ENCODE results near the gene ETHE1.
"Not testable (repeated sequence)": the region's sequence is repeated elsewhere in the genome, so short reads cannot be mapped to it uniquely, and the experiment has no call there.

The ETHE1 gene

DNA sequence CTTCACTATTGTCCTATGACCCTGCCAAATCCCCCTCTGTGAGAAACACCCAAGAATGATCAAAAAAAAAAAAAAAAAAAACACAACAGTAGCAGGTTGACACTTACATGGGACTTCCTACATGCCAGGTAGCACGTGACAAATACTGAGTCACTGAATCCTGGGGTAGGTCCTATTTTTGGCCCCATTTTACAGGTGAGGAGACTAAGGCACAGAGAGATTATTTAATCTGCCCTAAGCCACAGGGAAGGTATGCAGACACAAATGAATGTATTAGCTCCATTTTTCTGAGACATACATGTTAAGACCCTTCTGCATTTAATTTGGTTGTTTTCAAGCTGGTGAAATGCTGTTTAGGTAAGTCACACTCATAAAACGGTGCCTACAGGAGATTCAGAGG lies 21.7 kb upstream of the ETHE1 start:
- Histone ChIP-seq H3K36me3 (ENCODE audit: control insufficient read depth in 1 of 2, insufficient read depth in 2 of 2, low read depth in 1 of 2, low read length in 2 of 2) (peaks cover 56 to 72% of the 10 kb centered on the region in 2 experiments), H3K79me1 (replicated peaks; ENCODE audit: low read length, poor library complexity, severe bottlenecking) (peaks cover 18% of the 10 kb centered on the region), H3K27me3 (ENCODE audit: control insufficient read depth in 1 of 2, insufficient read depth in 1 of 2, low read length in 2 of 2) (no peaks in the 10 kb centered on the region), H3K4me2 (ENCODE audit: low read length, poor library complexity, severe bottlenecking) (no peak overlapping the region), H3K4me1 (ENCODE audit: control insufficient read depth, insufficient read depth, low read depth, low read length) (no peaks in the 10 kb centered on the region), H3K14ac (ENCODE audit: low read length in 2 of 2) (no peak overlapping the region), H2BK5ac (ENCODE audit: low read depth, low read length, poor library complexity, severe bottlenecking) (no peak overlapping the region), H2AFZ (ENCODE audit: low read depth, low read length) (no peak overlapping the region), H3K23ac (ENCODE audit: low read length in 2 of 2) (no peak overlapping the region), H3K18ac (ENCODE audit: low read depth in 1 of 2, low read length in 2 of 2) (no peak overlapping the region), H2AK5ac (ENCODE audit: low read length, severe bottlenecking) (no peak overlapping the region), H3K9ac (ENCODE audit: low read length) (no peak overlapping the region), H3K4me3 (ENCODE audit: insufficient read depth in 1 of 2, low read depth in 1 of 2, low read length in 2 of 2) (no peak overlapping the region), H2BK15ac (ENCODE audit: low read depth, poor library complexity, severe bottlenecking) (no peak overlapping the region), H2BK120ac (ENCODE audit: low read depth, low read length) (no peak overlapping the region), H3K4ac (ENCODE audit: low read depth in 1 of 2, low read length in 2 of 2) (no peak overlapping the region), H4K8ac (ENCODE audit: low read length) (no peak overlapping the region), H3K27ac (ENCODE audit: low read length, poor library complexity, severe bottlenecking) (no peak overlapping the region), H2BK12ac (ENCODE audit: low read length in 2 of 2) (no peak overlapping the region), H3K9me3 (ENCODE audit: control insufficient read depth, low read length) (no peaks in the 10 kb centered on the region), H4K91ac (ENCODE audit: low read length) (no peak overlapping the region)
- 92% methylated on average over 1 of the region's 2 CpGs for WGBS
- DNase-seq = no peak

DNA sequence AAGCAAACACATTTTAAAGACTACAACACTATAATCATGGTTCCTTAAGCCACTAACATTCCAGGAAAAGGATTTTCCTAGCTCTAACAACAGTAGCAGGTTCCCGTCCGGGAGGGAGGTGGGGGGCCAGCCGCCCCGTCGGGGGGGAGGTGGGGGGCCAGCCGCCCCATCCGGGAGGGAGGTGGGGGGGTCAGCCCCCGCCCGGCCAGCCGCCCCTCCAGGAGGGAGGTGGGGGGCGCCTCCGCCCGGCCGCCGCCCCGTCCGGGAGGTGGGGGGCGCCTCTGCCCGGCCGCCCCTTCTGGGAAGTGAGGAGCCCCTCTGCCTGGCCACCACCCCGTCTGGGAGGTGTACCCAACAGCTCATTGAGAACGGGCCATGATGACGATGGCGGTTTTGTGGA lies 20.9 kb upstream of the ETHE1 start:
- not testable (repeated sequence) for H3K27ac ChIP-seq (ENCODE audit: low read length, poor library complexity, severe bottlenecking); H3K9me3 ChIP-seq (ENCODE audit: control insufficient read depth, low read length); H3K18ac ChIP-seq (ENCODE audit: low read depth in 1 of 2, low read length in 2 of 2); H3K9ac ChIP-seq (ENCODE audit: low read length); DNase-seq; H3K4me1 ChIP-seq (ENCODE audit: control insufficient read depth, insufficient read depth, low read depth, low read length); H4K8ac ChIP-seq (ENCODE audit: low read length); H2BK5ac ChIP-seq (ENCODE audit: low read depth, low read length, poor library complexity, severe bottlenecking); H3K14ac ChIP-seq (ENCODE audit: low read length in 2 of 2); H2BK12ac ChIP-seq (ENCODE audit: low read length in 2 of 2); H4K91ac ChIP-seq (ENCODE audit: low read length); H2AFZ ChIP-seq (ENCODE audit: low read depth, low read length); H2AK5ac ChIP-seq (ENCODE audit: low read length, severe bottlenecking); H3K4me3 ChIP-seq (ENCODE audit: insufficient read depth in 1 of 2, low read depth in 1 of 2, low read length in 2 of 2); H2BK120ac ChIP-seq (ENCODE audit: low read depth, low read length); H2BK15ac ChIP-seq (ENCODE audit: low read depth, poor library complexity, severe bottlenecking); H3K4me2 ChIP-seq (ENCODE audit: low read length, poor library complexity, severe bottlenecking); H3K27me3 ChIP-seq (ENCODE audit: control insufficient read depth in 1 of 2, insufficient read depth in 1 of 2, low read length in 2 of 2); H3K4ac ChIP-seq (ENCODE audit: low read depth in 1 of 2, low read length in 2 of 2); H3K23ac ChIP-seq (ENCODE audit: low read length in 2 of 2)
- WGBS = 90% methylated on average over 2 of the region's 24 CpGs
- Histone ChIP-seq H3K36me3 (ENCODE audit: control insufficient read depth in 1 of 2, insufficient read depth in 2 of 2, low read depth in 1 of 2, low read length in 2 of 2) (peaks cover 56 to 72% of the 10 kb centered on the region in 2 experiments), H3K79me1 (replicated peaks; ENCODE audit: low read length, poor library complexity, severe bottlenecking) (peaks cover 10% of the 10 kb centered on the region)

DNA sequence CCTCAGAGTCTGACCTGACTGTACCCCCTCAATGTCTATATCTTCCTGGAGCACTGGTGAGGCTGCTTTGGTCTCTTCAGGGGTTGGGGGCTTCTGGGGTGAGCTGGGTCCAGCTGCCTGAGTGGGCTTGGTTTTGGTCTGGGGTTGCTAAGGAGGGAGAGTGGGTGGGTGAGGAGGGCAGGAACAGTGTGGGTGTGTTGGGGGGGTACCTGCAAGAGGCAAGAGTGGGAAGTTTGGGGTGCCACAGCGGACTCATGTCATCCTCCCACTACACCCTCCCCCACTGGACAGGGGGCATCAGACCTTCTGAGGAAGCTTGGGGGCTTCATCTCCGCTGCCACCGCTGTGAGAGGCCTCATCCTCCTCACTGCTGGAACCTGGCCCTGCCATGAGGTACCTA lies 19.6 kb upstream of the ETHE1 start:
- Histone ChIP-seq H3K14ac (ENCODE audit: low read length in 2 of 2) (no peak overlapping the region), H4K91ac (ENCODE audit: low read length) (no peak overlapping the region), H3K9ac (ENCODE audit: low read length) (no peak overlapping the region), H3K9me3 (ENCODE audit: control insufficient read depth, low read length) (no peaks in the 10 kb centered on the region), H3K4me2 (ENCODE audit: low read length, poor library complexity, severe bottlenecking) (no peak overlapping the region), H2BK12ac (ENCODE audit: low read length in 2 of 2) (no peak overlapping the region), H3K36me3 (ENCODE audit: control insufficient read depth in 1 of 2, insufficient read depth in 2 of 2, low read depth in 1 of 2, low read length in 2 of 2) (peaks cover 60 to 69% of the 10 kb centered on the region in 2 experiments), H3K18ac (ENCODE audit: low read depth in 1 of 2, low read length in 2 of 2) (no peak overlapping the region), H3K23ac (ENCODE audit: low read length in 2 of 2) (no peak overlapping the region), H2BK120ac (ENCODE audit: low read depth, low read length) (no peak overlapping the region), H2BK5ac (ENCODE audit: low read depth, low read length, poor library complexity, severe bottlenecking) (no peak overlapping the region), H3K27ac (ENCODE audit: low read length, poor library complexity, severe bottlenecking) (no peak overlapping the region), H3K27me3 (ENCODE audit: control insufficient read depth in 1 of 2, insufficient read depth in 1 of 2, low read length in 2 of 2) (no peaks in the 10 kb centered on the region), H3K79me1 (replicated peaks; ENCODE audit: low read length, poor library complexity, severe bottlenecking) (peaks cover 2% of the 10 kb centered on the region), H2BK15ac (ENCODE audit: low read depth, poor library complexity, severe bottlenecking) (no peak overlapping the region), H4K8ac (ENCODE audit: low read length) (no peak overlapping the region), H3K4me1 (ENCODE audit: control insufficient read depth, insufficient read depth, low read depth, low read length) (no peaks in the 10 kb centered on the region), H2AK5ac (ENCODE audit: low read length, severe bottlenecking) (no peak overlapping the region), H3K4ac (ENCODE audit: low read depth in 1 of 2, low read length in 2 of 2) (no peak overlapping the region), H3K4me3 (ENCODE audit: insufficient read depth in 1 of 2, low read depth in 1 of 2, low read length in 2 of 2) (no peak overlapping the region), H2AFZ (ENCODE audit: low read depth, low read length) (no peak overlapping the region)
- no peak for DNase-seq
- WGBS = 98% methylated on average over 3 of the region's 3 CpGs

DNA sequence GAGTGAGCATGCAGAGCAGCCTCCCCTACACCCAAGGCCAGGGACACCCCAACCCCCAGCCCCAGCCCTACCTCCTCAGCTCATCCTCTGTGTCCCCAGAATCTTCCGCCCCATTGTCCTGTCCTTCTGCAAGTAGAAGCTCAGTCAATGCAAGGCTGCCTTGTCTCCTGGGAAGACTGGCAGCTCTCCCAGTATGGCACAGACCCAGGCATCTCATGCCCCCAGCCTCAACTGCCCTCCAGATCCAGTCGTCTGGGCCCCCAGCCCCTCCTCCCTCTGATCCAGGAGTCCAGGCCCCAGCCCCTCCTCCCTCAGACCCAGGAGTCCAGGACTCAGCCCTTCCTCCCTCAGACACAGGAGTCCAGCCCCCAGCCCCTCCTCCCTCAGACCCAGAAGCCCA lies 19.0 kb upstream of the ETHE1 start:
- no peak overlapping the region for H3K14ac ChIP-seq (ENCODE audit: low read length in 2 of 2)
- no peak for DNase-seq
- H3K4me2 ChIP-seq (ENCODE audit: low read length, poor library complexity, severe bottlenecking) = no peak overlapping the region
- no peak overlapping the region for H2BK12ac ChIP-seq (ENCODE audit: low read length in 2 of 2)
- no peak overlapping the region for H2AK5ac ChIP-seq (ENCODE audit: low read length, severe bottlenecking)
- H3K23ac ChIP-seq (ENCODE audit: low read length in 2 of 2) = no peak overlapping the region
- no peak overlapping the region for H3K4ac ChIP-seq (ENCODE audit: low read depth in 1 of 2, low read length in 2 of 2)
- peaks cover 58 to 67% of the 10 kb centered on the region in 2 experiments for H3K36me3 ChIP-seq (ENCODE audit: control insufficient read depth in 1 of 2, insufficient read depth in 2 of 2, low read depth in 1 of 2, low read length in 2 of 2)
- no peak overlapping the region for H4K8ac ChIP-seq (ENCODE audit: low read length)
- no peak overlapping the region for H3K9ac ChIP-seq (ENCODE audit: low read length)
- no peak overlapping the region for H3K27ac ChIP-seq (ENCODE audit: low read length, poor library complexity, severe bottlenecking)
- no peak overlapping the region for H2BK5ac ChIP-seq (ENCODE audit: low read depth, low read length, poor library complexity, severe bottlenecking)
- no peaks in the 10 kb centered on the region for H3K27me3 ChIP-seq (ENCODE audit: control insufficient read depth in 1 of 2, insufficient read depth in 1 of 2, low read length in 2 of 2)
- H3K79me1 ChIP-seq (replicated peaks; ENCODE audit: low read length, poor library complexity, severe bottlenecking) = no peaks in the 10 kb centered on the region
- H3K18ac ChIP-seq (ENCODE audit: low read depth in 1 of 2, low read length in 2 of 2) = no peak overlapping the region
- no peak overlapping the region for H4K91ac ChIP-seq (ENCODE audit: low read length)
- no peaks in the 10 kb centered on the region for H3K9me3 ChIP-seq (ENCODE audit: control insufficient read depth, low read length)
- H2AFZ ChIP-seq (ENCODE audit: low read depth, low read length) = no peak overlapping the region
- no peak overlapping the region for H3K4me3 ChIP-seq (ENCODE audit: insufficient read depth in 1 of 2, low read depth in 1 of 2, low read length in 2 of 2)
- no peak overlapping the region for H2BK15ac ChIP-seq (ENCODE audit: low read depth, poor library complexity, severe bottlenecking)
- no peak overlapping the region for H2BK120ac ChIP-seq (ENCODE audit: low read depth, low read length)
- H3K4me1 ChIP-seq (ENCODE audit: control insufficient read depth, insufficient read depth, low read depth, low read length) = no peaks in the 10 kb centered on the region
- WGBS = 95% methylated on average over 2 of the region's 2 CpGs
